Pons (tissue), 1 donor: ENCODE results near the gene SPTBN4.
A peak's percentile ranks its signal among the peaks of the same experiment; 100 is the strongest.
"Not testable (repeated sequence)": the region's sequence is repeated elsewhere in the genome, so short reads cannot be mapped to it uniquely, and the experiment has no call there.

Experiments
- DNase-seq: peaks from one replicate; pipeline ENCODE4 v3.0.0-alpha.2; 2016; ENCODE audit warnings: low spot score

SPTBN4 gene

DNA sequence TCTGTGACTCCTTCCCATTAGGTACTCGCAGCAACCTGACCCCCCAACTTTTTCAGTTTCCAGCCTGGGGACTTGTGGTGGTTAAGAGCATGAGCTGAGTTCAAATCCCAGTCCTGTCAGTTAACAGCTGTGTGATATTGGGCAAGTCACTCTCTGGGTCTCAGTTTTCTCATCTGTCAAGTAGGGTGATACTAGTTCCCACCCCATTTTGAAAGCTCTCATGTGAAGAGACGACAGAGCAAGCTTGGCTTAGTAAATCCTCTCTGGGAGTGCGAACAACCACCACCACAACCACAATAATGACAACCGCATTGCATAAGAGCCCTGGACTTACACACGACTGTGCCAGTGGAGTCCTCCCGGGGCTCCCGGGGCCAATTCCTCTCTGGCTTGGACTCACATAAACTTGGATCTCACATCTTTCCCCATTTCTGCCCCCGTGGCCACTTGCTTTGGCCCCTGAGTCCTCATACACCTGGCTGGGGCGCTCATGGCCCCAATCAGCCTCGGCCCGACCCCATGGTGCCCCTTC, 1.7 kb upstream of the SPTBN4 start:
- peak; percentile 45 for DNase-seq

DNA sequence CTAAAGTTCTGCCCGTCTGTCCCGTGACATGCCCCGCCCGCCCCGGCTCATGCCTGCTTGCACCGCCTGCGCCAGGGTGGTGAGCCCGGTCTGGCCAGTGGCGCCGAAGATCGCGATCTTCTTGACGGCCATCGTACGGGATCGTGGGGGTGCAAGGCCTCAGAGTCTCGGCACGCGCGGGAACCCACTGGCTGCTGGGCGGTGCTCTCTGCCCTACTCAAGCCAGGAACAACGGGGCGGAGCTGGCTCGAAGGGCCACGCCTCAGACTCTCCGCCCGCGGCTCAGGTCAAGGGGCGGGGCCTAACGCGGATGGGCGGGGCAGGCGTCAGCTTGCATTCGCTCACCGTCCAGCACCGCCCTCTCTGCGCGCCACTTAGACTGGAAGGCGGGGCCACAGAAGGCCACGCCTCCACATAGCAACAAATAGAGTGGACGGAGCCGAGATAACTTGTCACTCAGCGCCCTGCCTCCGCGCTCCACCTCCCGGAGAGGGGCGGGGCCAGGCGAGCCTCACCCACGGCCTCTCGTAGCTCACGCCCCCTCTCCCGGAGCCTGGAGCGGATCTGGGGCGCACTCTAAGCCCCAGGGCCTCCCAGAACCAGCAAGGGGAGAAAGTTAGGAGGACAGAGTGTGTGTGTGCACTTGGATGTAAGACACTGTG, 1.1 kb upstream of the SPTBN4 start, which contains the start of gene BLVRB:
Gene BLVRB, minus strand, starts transcription at position 189 of the 662 bp plus-strand sequence. Its CDS starts 57 bp downstream, at position 132.
- peak; percentile 100 for DNase-seq

DNA sequence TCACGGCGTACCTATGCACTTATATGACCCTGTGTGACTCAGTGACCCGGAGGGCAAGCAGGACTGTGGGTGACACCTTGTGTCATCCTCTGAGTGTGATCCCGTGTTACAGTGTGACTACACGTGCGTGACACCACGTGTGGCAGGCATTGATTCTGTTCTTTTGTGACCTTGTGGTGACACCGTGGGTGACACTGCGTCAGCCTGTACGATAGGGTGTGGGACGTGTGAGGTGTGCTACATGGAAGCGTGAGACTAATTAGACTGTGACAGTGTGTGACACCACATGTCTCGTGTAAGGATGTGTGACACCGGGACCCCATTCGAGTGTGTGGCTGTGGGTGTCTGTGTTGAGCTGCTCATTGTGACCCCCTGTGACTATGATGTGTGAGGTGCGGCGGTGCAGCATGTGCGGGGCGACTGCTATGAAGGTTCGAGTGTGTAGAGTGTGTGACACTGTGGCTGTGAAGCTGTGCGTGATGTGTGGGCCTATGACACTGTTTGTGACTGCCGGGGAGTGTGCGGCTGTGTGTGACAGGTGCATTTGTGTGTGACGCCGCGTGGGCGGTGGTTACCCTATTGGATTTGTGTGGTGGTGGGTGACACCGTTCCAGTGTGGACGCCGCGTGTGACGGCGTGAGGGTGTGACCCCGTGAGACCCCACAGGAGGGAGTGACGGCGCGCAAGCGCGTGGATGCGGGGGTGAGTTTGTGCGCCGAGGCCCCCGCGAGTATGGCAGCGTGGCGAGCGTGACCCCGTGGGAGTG, 399 bp upstream of the SPTBN4 start:
- no peak for DNase-seq

DNA sequence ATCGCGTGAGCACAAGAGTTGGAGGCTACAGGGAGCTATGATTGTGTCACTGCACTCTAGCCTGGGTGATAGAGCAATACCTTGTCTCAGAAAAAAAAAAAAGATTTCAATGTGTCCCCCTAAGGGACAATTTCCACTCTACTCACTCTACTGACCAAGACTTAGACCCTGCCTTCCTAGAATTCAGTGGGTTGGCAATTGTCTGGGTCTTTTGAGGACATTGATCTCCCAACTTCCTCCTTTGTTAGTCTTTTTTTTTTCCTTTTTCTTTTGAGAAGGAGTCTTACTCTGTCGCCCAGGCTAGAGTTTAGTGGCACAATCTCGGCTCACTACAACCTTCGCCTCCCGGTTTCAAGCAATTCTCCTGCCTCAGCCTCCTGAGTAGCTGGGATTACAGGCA, 2.2 kb downstream of the SPTBN4 start:
- DNase-seq: no peak

DNA sequence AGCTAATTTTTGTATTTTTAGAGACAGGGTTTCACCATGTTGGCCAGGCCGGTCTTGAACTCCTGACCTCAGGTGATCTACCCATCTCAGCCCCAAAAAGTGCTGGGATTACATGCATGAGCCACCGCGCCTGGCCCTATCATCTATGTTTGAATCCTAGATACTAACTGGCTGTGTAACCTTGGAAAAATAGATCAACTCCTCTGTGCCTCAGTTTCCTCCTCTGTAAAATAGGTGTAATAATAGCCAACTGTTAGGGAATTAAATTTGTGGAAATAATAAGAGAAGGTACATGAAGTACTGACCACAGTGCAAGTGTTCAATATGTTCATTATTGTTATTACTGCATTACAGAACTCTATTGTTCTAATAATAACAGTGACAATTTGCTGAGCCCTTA, 4.3 kb downstream of the SPTBN4 start:
- no peak for DNase-seq

DNA sequence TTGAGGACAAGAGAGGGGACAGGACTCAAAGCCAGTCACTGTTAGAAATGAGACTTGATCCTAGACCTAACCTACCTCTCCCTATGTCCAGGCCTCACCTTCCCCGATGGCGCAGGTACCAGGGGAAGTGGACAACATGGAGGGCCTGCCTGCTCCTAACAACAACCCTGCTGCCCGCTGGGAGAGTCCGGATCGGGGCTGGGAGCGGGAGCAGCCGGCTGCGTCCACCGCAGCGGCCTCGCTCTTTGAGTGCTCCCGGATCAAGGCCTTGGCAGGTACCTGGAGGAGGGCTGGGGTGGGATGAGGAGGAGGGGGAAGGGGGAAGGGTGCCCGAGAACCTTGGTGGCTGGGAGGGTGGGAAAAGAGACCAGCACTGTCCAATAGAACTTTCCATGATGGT, 5.7 kb downstream of the SPTBN4 start:
- no peak for DNase-seq

DNA sequence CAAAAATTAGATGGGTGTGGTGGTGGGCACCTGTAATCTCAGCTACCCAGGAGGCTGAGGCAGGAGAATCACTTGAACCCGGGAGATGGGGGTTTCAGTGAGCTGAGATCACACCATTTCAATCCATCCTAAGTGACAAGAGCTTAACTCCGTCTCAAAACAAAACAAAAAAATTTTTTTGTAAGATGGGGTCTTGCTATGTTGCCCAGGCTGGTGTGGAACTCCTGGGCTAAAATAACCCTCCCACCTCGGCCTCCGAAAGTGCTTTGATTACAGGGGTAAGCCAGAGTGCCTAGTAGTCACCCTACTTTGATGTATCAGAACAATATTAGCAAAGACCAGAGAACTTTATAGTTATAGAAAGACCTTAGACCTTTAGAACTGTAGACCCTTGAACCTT, 7.9 kb downstream of the SPTBN4 start:
- no peak for DNase-seq

DNA sequence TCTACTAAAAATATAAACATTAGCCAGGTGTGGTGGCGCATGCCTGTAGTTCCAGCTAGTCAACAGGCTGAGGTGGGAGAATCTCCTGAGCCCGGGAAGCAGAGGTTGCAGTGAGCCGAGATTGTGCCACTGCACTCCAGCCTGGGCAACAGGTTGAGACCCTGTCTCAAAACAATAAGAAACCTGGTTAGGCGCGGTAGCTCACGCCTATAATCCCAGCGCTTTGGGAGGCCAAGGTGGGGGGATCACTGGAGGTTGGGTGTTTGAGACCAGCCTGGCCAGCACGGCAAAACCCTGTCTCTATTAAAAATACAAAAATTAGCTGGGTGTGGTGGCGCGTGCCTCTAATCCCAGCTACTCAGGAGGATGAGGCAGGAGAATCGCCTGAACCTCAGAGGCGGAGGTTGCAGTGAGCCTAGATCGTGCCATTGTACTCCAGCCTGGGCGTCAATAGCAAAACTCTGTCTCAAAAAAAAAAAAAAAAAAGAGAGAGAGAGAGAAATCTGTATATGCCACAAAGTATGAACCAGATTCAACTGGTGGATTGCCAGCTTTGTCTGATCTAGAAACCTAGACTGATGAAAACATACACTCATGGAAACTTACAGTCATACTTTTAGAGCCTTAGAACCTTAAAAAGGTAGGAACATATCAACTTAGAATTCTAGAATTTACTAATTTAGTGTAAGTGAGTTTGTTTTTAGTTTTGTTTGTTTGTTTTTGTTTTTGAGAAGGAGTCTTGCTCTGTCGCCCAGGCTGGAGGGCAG, 9.3 kb downstream of the SPTBN4 start:
- not testable (repeated sequence) for DNase-seq

DNA sequence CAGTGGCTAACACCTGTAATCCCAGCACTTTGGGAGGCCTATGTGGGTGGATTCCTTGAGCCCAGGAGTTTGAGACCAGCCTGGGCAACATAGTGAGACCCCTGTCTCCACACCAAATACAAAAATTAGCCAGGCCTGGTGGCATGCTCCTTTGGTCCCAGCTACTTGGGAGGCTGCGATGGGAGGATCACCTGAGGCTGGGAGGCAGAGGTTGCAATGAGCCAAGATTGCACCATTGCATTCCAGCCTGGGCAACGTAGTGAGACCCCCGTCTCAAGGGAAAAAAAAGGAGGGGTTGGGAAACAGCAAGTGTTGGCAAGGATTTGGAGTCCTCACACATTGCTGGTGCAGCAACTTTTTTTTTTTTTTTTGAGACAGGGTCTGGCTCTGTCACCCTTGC, 19.2 kb downstream of the SPTBN4 start:
- no peak for DNase-seq

DNA sequence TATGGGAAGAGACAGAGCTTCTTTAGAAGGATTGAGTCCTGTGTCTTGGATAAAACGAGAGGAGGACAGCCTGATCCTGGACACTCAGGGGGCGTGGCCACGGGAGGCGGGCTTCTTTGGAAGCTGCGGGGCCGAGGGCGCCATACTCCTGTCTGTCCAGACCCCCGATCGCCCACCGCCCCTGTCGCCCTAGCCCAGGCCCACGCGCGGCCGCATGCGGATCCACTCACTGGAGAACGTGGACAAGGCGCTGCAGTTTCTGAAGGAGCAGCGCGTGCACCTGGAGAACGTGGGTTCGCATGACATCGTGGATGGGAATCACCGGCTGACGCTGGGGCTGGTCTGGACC, 23.1 kb downstream of the SPTBN4 start:
- no peak for DNase-seq

DNA sequence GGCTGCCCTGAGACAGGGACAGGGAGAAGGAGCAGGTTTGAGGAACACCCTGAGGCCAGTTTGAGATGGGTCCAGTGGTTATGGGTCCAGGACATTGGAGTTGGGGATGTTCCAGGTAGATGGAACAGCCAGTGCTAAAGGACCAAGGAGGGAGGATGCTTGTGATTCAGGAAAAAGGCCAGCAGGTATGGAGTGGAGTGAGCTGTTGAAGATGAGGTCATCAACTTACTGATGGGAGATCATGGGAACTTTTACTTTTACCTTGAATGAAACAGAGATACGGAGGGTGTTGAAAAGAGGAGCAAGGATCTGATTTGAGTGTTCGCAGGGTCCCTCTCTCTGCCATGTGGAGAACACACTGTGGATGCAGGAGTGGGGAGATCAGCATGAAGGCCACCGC, 25.5 kb downstream of the SPTBN4 start:
- no peak for DNase-seq

DNA sequence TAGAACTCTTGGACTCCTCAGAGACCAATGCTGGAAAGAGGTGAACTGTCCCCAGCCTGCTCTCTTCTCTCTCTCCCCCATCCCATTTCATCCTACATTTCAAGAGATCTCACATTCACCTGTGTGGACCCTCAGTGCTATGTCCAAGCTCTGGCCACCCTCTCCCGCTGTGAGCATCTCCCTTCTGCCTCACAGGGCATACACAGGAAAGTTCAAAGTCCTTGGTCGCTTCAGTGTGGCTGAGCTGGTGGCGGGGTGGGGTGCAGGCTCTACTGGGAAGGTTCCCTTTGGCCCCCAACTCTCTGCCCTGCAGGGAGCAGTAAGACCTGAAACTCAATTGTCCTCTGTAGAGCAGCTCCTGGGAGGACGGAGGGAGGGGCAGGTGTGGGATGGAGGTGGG, 27.0 kb downstream of the SPTBN4 start:
- no peak for DNase-seq

DNA sequence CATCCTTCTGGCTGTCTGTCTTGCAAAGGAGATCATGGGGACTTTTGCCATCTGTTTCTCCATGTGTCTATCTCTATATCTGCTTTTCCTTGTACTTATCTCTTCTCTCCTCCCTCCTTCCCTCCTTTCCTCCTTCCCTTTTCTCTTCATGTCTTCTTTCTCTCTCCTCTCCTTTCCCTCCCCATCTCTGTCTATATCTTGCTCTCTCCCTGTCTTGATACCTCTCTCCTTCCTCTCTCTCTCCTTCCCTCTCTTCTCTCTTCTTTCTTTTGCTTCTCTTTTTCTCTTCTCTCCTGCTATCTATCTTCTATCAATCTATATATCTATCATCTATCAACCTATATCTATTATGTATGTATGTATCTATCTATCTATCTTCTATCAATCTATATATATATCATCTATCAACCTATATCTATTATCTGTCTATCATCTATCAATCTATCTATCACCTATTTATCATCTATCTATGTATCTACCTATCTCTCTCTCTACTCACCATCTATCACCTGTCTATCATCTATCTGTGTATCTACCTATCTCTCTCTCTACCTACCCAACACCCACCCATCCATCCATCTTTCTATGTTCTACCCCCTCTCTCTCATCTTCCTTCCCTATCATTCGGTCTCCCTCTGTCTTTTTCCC, 27.5 kb downstream of the SPTBN4 start:
- DNase-seq: no peak

DNA sequence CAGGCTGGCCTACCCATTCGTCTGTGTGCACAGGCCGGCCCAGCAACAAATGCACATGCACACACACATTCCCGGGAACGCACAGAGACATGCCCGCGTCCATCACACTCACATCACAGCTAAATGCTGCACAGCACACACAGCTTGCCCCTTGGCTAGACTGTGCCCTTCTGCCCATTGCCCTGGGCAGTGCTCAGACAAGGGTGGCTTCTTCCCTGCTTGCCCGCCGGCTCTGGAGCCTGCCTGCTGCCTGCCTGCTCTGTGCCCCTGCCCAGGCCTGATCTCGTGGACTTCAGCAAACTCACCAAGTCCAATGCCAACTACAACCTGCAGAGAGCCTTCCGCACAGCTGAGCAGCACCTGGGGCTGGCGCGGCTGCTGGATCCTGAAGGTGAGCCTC, 30.4 kb downstream of the SPTBN4 start:
- DNase-seq: no peak

DNA sequence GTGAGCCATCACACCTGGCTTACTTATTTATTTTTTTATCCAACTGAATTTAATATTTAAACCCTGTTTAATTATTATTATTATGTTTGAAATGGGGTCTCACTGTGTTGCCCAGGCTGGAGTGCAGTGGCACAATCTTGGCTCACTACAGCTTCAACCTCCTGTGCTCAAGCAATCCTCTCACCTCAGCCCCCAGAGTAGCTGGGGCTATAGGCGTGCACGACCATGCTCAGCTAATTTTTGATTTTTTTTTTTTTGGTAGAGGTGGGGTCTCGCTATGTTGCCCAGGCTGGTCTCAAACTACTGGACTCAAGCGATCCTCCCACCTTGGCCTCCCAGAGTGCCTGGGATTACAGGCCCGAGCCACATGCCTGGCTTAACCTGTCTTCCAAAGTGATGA, 32.5 kb downstream of the SPTBN4 start:
- no peak for DNase-seq

DNA sequence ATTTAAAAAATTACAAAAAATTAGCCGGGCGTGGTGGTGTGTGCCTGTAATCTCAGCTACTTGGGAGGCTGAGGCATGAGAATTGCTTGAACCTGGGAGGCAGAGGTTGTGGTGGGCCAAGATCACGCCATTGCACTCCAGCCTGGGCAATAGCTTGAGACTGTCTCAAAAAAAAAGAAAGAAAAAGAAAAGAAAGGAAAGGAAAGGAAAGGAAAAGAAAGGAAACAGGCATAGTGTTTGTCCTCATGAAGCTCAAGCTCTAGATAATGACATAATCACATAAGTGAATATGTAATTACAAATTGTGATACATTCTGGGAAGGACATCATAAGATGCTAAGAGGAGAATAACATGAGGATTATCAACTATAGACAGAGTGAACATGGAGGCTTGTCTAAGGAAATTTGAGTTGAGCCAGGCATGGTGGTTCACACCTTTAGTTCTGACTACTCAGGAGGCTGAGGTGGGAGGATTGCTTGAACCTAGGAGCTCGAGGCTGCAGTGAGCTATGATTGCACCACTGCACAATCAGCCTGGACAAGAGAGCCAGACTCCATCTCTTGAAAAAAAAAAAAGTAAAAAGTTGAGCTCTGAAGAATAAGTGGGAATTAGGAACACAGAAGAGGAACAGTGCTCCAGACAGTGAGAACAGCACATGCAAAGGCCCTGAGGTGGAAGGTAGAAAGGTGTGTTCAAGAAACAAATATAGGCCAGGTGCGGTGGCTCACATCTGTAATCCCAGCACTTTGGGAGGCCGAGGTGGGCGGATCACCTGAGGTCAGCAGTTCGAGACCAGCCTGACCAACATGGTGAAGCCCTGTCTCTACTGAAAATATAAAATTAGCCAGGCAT, 34.1 kb downstream of the SPTBN4 start:
- DNase-seq: not testable (repeated sequence)

DNA sequence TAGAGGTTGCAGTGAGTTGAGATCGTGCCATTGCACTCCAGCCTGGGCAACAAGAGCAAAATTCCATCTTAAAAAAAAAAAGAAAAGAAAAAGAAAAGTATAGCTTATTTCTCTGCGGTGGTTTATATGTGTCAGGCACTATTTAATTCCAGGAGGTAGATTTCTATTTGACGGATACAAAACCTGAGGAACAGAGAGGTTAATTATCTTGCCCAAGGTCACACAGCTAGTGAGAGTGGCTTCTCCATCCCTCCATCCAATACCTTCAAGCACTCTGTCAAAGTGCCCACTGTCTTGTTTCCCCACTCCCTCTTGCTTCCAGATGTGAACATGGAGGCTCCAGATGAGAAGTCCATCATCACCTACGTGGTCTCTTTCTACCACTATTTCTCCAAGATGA, 34.8 kb downstream of the SPTBN4 start:
- no peak for DNase-seq

DNA sequence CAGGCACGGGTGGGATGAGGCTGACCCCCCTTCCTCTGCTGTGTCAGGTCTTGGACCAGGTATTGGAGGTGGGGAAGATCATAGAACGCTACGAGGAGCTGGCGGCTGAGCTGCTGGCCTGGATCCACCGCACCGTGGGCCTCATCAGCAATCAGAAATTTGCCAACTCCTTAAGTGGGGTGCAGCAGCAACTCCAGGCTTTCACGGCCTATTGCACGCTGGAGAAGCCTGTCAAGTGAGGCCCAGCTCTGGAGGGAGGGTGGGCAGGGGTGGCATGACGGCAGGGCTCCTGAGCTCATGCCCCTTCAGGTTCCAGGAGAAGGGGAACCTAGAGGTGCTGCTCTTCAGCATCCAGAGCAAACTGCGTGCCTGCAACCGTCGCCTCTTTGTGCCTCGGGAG, 35.3 kb downstream of the SPTBN4 start:
- no peak for DNase-seq

DNA sequence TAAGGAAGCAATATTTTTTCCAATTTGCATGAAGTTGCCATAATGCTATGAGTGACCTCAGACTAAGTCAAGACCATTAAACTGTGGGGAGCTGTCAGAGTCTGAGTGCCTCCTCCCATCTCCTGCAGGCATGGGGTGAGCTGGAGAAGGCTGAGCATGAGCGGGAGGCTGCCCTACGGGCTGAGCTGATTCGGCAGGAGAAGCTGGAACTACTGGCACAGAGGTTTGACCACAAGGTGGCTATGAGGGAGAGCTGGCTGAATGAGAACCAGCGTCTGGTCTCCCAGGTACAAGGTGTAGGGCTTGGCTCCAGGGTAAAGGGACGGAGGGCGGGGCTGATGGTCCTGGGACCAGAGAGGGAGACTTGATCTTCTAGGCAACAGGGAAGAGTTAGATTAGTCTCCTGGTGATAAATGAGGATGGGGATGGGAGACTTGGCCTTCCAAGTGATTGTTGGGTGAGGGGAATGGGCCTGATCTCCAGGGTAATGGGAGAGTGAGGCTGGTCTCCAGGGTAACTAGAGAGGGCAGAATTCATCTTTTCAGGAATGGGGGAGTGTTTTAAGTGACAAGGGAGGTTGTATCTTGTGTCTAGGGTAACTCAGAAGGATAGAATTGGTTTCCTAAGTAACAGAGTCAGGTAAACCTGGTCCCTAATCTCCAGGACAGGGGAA, 36.0 kb downstream of the SPTBN4 start:
- DNase-seq: no peak

DNA sequence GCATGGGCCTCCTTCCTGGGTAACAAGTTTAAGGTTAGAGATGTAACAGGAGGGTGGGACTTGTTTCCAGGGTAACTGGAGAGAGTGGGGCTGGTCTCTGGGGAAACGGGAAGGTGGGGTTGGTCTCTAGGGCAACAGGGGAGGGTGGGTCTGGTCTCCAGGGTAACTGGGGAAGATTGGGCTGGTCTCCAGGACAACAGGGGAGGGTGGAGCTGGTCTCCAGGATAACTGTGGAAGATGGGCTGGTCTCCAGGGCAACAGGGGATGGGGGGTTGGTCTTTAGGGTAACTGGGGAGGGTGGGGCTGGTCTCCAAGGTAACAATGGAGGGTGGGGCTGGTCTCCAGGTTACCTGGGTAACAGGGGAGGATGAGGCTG, 36.5 kb downstream of the SPTBN4 start:
- DNase-seq: no peak

DNA sequence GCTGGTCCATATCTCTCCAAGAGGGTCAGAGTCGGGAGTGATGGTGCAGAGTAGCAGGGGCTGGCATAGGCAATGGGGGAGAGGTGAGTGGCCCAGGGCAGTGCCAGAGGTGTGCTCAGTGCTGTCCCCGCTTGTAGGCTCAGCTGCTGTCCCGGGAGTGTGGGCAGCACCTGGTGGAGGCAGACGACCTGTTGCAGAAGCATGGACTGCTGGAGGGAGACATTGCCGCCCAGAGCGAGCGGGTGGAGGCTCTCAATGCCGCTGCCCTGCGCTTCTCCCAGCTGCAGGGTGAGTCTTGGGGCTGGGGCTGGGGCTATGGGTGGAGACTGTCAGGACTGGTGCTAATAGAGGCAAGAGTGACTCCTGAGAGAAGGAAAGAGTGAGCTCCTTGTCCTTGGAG, 39.3 kb downstream of the SPTBN4 start:
- DNase-seq: no peak
